ENCODE data around the gene CPNE8.
A peak's percentile ranks its signal among the peaks of the same experiment; 100 is the strongest.

CPNE8 gene

DNA sequence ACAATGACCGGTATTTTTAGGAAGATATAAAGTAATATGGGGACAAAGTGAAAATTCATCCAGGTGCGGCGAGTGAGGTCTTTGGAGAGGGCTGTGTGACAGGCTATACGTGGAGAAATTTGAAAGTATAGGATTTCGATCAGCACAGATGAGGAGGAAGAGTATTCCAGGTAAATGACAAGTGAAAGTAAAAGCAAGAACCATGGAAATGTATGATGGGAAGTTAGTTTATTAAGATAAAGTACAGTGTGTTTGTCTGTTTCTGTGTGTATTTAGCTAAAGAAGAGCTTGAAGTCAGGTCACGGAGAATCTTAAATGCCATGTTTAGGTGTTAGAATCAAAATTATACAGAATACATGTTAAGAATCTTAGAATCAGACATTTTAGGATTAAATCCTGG is 239.0 kb downstream of the CPNE8 start:
- TF ChIP-seq, protein P1, sequence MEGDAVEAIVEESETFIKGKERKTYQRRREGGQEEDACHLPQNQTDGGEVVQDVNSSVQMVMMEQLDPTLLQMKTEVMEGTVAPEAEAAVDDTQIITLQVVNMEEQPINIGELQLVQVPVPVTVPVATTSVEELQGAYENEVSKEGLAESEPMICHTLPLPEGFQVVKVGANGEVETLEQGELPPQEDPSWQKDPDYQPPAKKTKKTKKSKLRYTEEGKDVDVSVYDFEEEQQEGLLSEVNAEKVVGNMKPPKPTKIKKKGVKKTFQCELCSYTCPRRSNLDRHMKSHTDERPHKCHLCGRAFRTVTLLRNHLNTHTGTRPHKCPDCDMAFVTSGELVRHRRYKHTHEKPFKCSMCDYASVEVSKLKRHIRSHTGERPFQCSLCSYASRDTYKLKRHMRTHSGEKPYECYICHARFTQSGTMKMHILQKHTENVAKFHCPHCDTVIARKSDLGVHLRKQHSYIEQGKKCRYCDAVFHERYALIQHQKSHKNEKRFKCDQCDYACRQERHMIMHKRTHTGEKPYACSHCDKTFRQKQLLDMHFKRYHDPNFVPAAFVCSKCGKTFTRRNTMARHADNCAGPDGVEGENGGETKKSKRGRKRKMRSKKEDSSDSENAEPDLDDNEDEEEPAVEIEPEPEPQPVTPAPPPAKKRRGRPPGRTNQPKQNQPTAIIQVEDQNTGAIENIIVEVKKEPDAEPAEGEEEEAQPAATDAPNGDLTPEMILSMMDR (IDR thresholded peaks at IDR 0.05; ENCODE audit: low read depth, low read length, missing control alignments), result no peak
- no peak for DNase-seq
- Histone ChIP-seq H3K27ac (no peak overlapping the region), H3K4me3 (ENCODE audit: low read depth, low read length) (no peak overlapping the region), H3K36me3 (replicated peaks) (no peaks in the 10 kb centered on the region), H3K27me3 (replicated peaks) (no peaks in the 10 kb centered on the region)
- in situ Hi-C loops (cut with HindIII; ENCODE audit: low pct_ligation_motif_present, low sequenced_read_pairs), result no loop called here

DNA sequence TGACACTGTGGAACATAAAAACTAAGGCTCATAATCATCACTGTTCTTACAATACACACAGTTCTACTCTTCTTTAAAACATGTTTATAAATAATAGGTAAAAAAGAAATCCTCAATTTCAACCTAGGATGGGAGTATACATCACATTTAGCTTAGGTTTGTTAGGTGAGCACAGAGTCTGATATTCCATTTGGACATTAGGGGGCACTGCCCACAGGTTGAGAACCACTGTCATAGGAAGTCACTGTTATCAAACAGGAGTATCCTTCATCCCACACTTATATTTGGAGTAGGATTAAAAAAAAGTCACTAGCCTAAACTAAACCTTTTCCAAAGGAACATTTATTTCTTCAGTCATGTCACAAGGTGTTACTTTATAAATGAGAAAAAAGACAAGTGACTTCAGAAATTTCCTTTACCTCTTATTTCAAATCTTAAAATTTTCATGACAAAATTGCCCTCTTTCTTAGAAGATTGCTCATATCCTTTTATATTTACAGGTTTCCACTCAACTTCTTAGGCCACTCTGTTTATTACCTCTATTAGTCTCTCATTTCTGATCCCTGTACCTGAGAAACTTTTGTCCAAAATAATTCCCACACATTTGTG is 240.6 kb downstream of the CPNE8 start:
- no peaks in the 10 kb centered on the region for H3K27me3 ChIP-seq (replicated peaks)

DNA sequence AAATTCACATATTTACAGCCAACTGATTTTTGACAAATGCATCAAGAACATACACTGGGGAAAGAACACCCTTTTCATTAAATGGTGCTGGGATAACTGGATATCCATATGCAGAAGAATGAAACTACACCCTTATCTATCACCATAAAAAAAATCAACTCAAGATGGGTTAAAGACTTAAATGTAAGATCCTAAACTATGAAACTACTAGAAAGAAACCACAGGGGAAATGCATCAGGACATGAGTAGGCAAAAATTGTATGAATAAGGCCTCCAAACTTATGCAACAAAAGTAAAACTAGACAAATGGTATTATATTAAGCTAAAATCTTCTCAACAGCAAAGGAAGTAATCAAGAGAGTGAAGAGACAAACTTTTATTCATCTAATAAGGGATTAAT is 242.6 kb downstream of the CPNE8 start:
- no peak for DNase-seq
- H3K27me3 ChIP-seq (replicated peaks), result no peaks in the 10 kb centered on the region
- H3K4me3 ChIP-seq (ENCODE audit: low read depth, low read length), result no peak overlapping the region
- in situ Hi-C loops (cut with HindIII; ENCODE audit: low pct_ligation_motif_present, low sequenced_read_pairs), result no loop called here
- no peaks in the 10 kb centered on the region for H3K36me3 ChIP-seq (replicated peaks)
- H3K27ac ChIP-seq, result no peak overlapping the region
- TF ChIP-seq, protein P1 (IDR thresholded peaks at IDR 0.05; ENCODE audit: low read depth, low read length, missing control alignments), result no peak

More for the DNA sequence above, 240.6 kb downstream of the CPNE8 start:
- no peak for DNase-seq
- no peak overlapping the region for H3K27ac ChIP-seq
- H3K36me3 ChIP-seq (replicated peaks), result no peaks in the 10 kb centered on the region
- TF ChIP-seq, protein P1 (IDR thresholded peaks at IDR 0.05; ENCODE audit: low read depth, low read length, missing control alignments), result peak; percentile 63
- in situ Hi-C loops (cut with HindIII; ENCODE audit: low pct_ligation_motif_present, low sequenced_read_pairs), result no loop called here
- H3K4me3 ChIP-seq (ENCODE audit: low read depth, low read length), result no peak overlapping the region

DNA sequence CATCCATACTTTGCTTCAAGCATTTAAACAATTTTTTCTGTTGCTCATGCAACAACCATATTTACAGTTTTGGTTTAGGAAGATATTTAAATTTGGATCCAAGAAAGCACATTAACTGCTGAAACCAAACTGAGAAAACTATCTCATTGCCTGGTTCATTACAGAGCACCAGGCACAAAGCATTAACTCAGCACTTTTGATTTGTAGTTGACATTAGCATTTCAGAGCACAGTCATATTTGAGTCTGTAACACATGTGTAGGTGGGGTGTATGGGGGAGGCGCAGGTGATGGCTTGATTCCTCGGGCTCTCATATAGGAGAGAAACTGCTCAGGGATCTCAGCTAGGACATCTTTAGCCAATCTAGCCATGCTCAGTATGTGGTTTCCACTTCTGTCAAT is 251.7 kb downstream of the CPNE8 start:
- DNase-seq, result no peak
- Histone ChIP-seq H3K36me3 (replicated peaks) (no peaks in the 10 kb centered on the region), H3K27ac (no peak overlapping the region), H3K27me3 (replicated peaks) (no peaks in the 10 kb centered on the region), H3K4me3 (ENCODE audit: low read depth, low read length) (no peak overlapping the region)
- TF ChIP-seq, protein P1 (IDR thresholded peaks at IDR 0.05; ENCODE audit: low read depth, low read length, missing control alignments), result no peak
- in situ Hi-C loops (cut with HindIII; ENCODE audit: low pct_ligation_motif_present, low sequenced_read_pairs), result no loop called here

DNA sequence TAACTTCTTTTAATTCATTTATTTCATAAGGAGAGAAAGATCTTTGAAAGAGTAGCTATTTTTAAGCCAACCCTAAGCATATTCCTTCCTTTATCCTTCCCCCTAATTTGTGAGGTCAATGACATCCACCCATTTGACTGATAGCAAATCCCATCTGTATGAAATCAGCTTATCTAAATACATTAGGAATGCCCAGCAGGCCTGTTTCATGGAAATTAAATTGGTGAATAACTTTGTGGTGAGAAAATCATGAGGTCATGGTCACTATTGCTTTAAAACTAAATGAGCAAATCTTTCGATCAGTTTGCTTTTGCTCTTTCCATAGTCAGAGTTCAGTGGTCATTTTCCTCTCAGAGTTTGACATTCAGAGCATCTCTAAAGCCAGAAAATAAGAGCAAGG is 256.6 kb downstream of the CPNE8 start:
- TF ChIP-seq, protein P1 (IDR thresholded peaks at IDR 0.05; ENCODE audit: low read depth, low read length, missing control alignments), result no peak
- Histone ChIP-seq H3K27ac (no peak overlapping the region), H3K4me3 (ENCODE audit: low read depth, low read length) (no peak overlapping the region), H3K36me3 (replicated peaks) (no peaks in the 10 kb centered on the region), H3K27me3 (replicated peaks) (no peaks in the 10 kb centered on the region)
- no peak for DNase-seq
- in situ Hi-C loops (cut with HindIII; ENCODE audit: low pct_ligation_motif_present, low sequenced_read_pairs), result no loop called here

DNA sequence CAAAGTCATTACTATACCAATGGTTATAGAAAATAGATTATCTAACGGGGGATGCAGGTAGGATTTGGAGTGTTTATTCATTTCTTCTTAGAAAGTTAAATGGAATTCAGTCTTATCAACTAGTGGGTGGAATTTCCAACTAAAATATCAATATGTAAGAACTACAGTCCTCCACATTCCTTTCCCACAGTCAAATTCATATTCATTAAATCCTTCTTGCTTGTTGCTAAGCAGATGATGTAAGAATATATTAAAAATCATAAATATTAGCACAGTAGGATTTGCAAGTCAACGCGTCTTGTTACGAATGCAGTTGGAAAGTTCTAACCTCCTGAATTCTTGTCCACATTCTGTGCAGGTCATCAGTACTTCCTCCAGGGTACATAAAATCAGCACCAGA is 259.2 kb downstream of the CPNE8 start:
- no peaks in the 10 kb centered on the region for H3K27me3 ChIP-seq (replicated peaks)
- no peak overlapping the region for H3K4me3 ChIP-seq (ENCODE audit: low read depth, low read length)
- no peaks in the 10 kb centered on the region for H3K36me3 ChIP-seq (replicated peaks)
- H3K27ac ChIP-seq, result no peak overlapping the region
- TF ChIP-seq, protein P1 (IDR thresholded peaks at IDR 0.05; ENCODE audit: low read depth, low read length, missing control alignments), result no peak
- in situ Hi-C loops (cut with HindIII; ENCODE audit: low pct_ligation_motif_present, low sequenced_read_pairs), result no loop called here
- DNase-seq, result no peak

Data from brain microvascular endothelial cell (primary cell).